ENCODE measurements around the gene GPR32. TPM values are rescaled to one million over a fixed set of nuclear protein-coding genes. Genes with fewer than 3 reads are reported as not detected.

Gene GPR32
- not detected in 2 replicates for total RNA-seq

GRCh38 chr19:50770164-50770563 lies at the start of gene GPR32:
GPR32 (plus strand) TSS chr19:50770464; CDS start chr19:50770601, 137 bp downstream.

GRCh38 chr19:50723069-50723468 lies 47.2 kb upstream of the GPR32 start, which contains the start of gene CLEC11A:
CLEC11A (plus strand) TSS chr19:50723364; CDS start chr19:50723526, 162 bp downstream.

GRCh38 chr19:50790396-50790795 lies 20.1 kb downstream of the GPR32 start, which contains the start of gene ACP4:
ACP4 (plus strand) TSS chr19:50790415; CDS start chr19:50790415, 0 bp downstream.

Small RNA genes within 50 kb of the gene (small RNA-seq; reads per million reads assigned to genes)
- gene SNORD88A (137 reads per million, percentile 98 among the genes with 10 or more reads in this experiment), gene SNORD88B (not detected), gene SNORD88C (not detected)

Other genes with a start within 250 kb of the GPR32 start
- under 0.01 and 0.16 TPM in 2 replicates for gene LRRC4B, start 202.0 kb upstream of the GPR32 start, total RNA-seq
- 0.16 TPM in 1 of 2 replicates, not detected in the other for gene SYT3, start 130.6 kb upstream of the GPR32 start, total RNA-seq
- 0.49 TPM in 1 of 2 replicates, not detected in the other for gene C19orf81, start 121.0 kb upstream of the GPR32 start, total RNA-seq
- 10.4 and 14.0 TPM in 2 replicates for gene SHANK1, start 50.7 kb upstream of the GPR32 start, total RNA-seq
- gene CLEC11A, start 47.1 kb upstream of the GPR32 start, total RNA-seq = 56.5 and 68.2 TPM in 2 replicates
- gene ACP4, start 20.0 kb downstream of the GPR32 start, total RNA-seq = not detected in 2 replicates
- gene KLK1, start 53.3 kb downstream of the GPR32 start, total RNA-seq = not detected in 2 replicates
- not detected in 2 replicates for gene KLK15, start 63.1 kb downstream of the GPR32 start, total RNA-seq
- gene KLK3, start 84.5 kb downstream of the GPR32 start, total RNA-seq = not detected in 2 replicates
- not detected in 2 replicates for gene KLK2, start 103.0 kb downstream of the GPR32 start, total RNA-seq
- gene KLK4, start 140.9 kb downstream of the GPR32 start, total RNA-seq = not detected in 2 replicates
- 0.65 and 3.3 TPM in 2 replicates for gene KLK5, start 182.6 kb downstream of the GPR32 start, total RNA-seq
- 0.61 TPM in 1 of 2 replicates, not detected in the other for gene KLK6, start 199.1 kb downstream of the GPR32 start, total RNA-seq
- gene KLK7, start 213.5 kb downstream of the GPR32 start, total RNA-seq = 0.32 and 0.49 TPM in 2 replicates
- 0.16 and 0.49 TPM in 2 replicates for gene KLK8, start 231.1 kb downstream of the GPR32 start, total RNA-seq
- gene KLK10, start 249.2 kb downstream of the GPR32 start, total RNA-seq = 0.12 TPM in 1 of 2 replicates, not detected in the other